ENCODE measurements around the gene PTGER2. TPM values are rescaled to one million over a fixed set of nuclear protein-coding genes. Genes with fewer than 3 reads are reported as not detected.

The PTGER2 gene
- total RNA-seq, 1 donor from 2014 or later = 0.09 TPM

DNA sequence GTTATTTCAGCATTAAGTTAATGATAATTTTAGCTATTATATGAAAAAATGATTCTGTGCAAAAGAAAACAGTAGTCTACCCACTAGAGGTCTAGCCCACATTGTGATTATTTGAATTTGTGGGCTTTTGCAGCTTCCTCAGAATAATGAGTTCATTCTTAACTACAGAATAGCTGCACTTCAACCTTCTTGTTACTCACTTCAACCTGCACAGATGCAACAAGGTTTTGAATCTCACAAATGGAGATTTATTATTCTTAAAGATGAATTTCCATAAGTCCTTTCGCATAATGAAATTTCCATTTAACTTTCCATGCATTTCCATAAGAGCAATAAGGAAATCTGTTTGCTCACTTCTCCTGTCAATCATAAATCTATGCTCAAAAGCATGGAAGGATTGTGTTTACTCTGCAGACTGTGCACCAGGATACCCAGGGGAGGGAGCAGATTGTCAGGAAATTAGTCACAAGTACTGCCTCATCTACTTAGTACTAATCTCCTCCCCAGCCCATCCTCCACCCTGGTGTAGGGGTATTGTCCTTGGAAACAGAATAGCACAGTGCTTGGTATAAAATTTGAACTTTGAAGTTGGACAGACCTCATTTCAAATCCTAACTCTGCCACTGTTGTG is 24.1 kb downstream of the PTGER2 start:
- H3K9me3 Mint-ChIP-seq = no peaks in the 10 kb centered on the region
- CTCF ChIA-PET = no interaction called here
- POLR2A ChIA-PET = no interaction called here

GRCh38 chr14:52339262-52339661 is 25.1 kb downstream of the PTGER2 start:
- Mint-ChIP-seq H3K9me3 (no peaks in the 10 kb centered on the region), H3K4me3 (no peak overlapping the region), H3K27ac (no peak overlapping the region), H3K36me3 (ENCODE audit: low read depth) (no peaks in the 10 kb centered on the region), H3K4me1 (no peaks in the 10 kb centered on the region), H3K27me3 (peaks cover 24% of the 10 kb centered on the region)
- CTCF ChIA-PET = no interaction called here
- POLR2A ChIA-PET = no interaction called here
- TF ChIP-seq, protein P1, sequence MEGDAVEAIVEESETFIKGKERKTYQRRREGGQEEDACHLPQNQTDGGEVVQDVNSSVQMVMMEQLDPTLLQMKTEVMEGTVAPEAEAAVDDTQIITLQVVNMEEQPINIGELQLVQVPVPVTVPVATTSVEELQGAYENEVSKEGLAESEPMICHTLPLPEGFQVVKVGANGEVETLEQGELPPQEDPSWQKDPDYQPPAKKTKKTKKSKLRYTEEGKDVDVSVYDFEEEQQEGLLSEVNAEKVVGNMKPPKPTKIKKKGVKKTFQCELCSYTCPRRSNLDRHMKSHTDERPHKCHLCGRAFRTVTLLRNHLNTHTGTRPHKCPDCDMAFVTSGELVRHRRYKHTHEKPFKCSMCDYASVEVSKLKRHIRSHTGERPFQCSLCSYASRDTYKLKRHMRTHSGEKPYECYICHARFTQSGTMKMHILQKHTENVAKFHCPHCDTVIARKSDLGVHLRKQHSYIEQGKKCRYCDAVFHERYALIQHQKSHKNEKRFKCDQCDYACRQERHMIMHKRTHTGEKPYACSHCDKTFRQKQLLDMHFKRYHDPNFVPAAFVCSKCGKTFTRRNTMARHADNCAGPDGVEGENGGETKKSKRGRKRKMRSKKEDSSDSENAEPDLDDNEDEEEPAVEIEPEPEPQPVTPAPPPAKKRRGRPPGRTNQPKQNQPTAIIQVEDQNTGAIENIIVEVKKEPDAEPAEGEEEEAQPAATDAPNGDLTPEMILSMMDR (IDR thresholded peaks at IDR 0.05) = no peak
- ATAC-seq (ENCODE audit: low read depth) = no peak
- DNase-seq = no peak
- intact Hi-C loops (cut with micrococcal nuclease) = no loop called here

More for the DNA sequence above, 24.1 kb downstream of the PTGER2 start:
- no peaks in the 10 kb centered on the region for H3K4me1 Mint-ChIP-seq
- TF ChIP-seq, protein P1 (IDR thresholded peaks at IDR 0.05) = no peak
- DNase-seq = no peak
- H3K27me3 Mint-ChIP-seq = peaks cover 28% of the 10 kb centered on the region
- intact Hi-C loops (cut with micrococcal nuclease) = no loop called here
- no peaks in the 10 kb centered on the region for H3K36me3 Mint-ChIP-seq (ENCODE audit: low read depth)
- no peak overlapping the region for H3K27ac Mint-ChIP-seq
- ATAC-seq (ENCODE audit: low read depth) = no peak
- H3K4me3 Mint-ChIP-seq = no peak overlapping the region

DNA sequence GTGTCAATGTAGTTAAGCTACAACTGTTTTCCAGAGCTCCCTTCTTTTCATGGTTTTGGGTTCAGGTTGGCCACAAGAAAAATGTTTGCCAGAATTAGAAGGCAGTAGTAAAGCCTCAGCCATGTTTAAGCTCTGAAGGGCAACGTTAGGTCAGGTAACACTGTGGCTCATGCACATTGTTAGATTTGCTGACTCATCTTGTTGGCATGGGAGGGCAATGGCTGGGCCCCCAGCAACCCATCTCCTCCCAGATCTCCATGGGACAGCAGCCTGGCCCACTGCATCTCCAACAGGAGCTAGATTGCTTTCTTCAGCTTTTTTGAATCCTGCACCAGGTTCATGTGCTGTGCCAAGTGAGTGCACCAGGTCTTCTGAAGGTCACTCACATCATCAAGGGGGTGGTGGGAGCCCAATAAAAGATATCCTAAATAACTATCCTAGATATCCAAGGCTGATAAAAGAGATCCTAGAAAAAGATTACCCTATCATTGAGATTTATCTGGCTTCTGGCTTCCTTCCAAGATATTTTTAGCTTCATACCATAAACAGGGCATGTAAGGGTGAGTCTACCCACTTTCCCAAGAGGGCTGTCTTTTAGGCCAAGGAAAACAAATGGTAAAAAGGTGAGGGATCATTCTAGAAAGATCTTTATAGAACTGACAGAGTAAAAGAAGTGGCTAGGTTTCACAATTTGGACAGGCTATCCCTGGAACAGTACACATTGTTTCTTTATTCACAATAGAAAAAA is 28.9 kb downstream of the PTGER2 start:
- H3K9me3 Mint-ChIP-seq = no peaks in the 10 kb centered on the region
- intact Hi-C loops (cut with micrococcal nuclease) = no loop called here
- H3K36me3 Mint-ChIP-seq (ENCODE audit: low read depth) = no peaks in the 10 kb centered on the region
- TF ChIP-seq, protein P1 (IDR thresholded peaks at IDR 0.05) = no peak
- no peak for ATAC-seq (ENCODE audit: low read depth)
- ChIA-PET CTCF (no interaction called here), POLR2A (no interaction called here)
- H3K27ac Mint-ChIP-seq = no peak overlapping the region
- no peaks in the 10 kb centered on the region for H3K4me1 Mint-ChIP-seq
- no peak for DNase-seq
- H3K4me3 Mint-ChIP-seq = no peak overlapping the region
- peaks cover 18% of the 10 kb centered on the region for H3K27me3 Mint-ChIP-seq

GRCh38 chr14:52346778-52347177 is 32.7 kb downstream of the PTGER2 start:
- DNase-seq = no peak
- CTCF ChIA-PET = no interaction called here
- Mint-ChIP-seq H3K36me3 (ENCODE audit: low read depth) (no peaks in the 10 kb centered on the region), H3K4me3 (no peak overlapping the region), H3K9me3 (no peaks in the 10 kb centered on the region), H3K27ac (no peak overlapping the region), H3K27me3 (peaks cover 13% of the 10 kb centered on the region), H3K4me1 (no peaks in the 10 kb centered on the region)
- POLR2A ChIA-PET = no interaction called here
- intact Hi-C loops (cut with micrococcal nuclease) = no loop called here
- TF ChIP-seq, protein P1 (IDR thresholded peaks at IDR 0.05) = no peak
- no peak for ATAC-seq (ENCODE audit: low read depth)

DNA sequence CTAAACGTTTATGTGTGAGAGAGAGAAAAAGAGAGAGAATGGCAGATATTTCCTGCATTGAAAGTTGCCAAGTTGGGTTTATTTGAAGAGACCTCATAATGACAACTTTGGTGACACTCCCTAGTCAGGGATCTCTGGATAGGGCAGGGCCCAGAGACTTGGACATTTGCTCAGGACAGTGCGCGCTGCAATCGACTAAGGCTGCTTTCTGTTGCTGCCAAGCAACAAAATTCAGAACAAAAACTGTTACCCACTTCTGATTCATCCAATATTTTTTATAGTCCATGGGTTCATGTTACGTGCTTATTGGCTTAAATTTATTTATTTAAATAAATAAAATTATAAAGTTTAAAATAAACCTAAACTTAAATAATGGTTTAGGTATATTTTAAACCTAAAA is 34.2 kb downstream of the PTGER2 start:
- no peak for DNase-seq
- H3K9me3 Mint-ChIP-seq = no peaks in the 10 kb centered on the region
- no peak overlapping the region for H3K4me3 Mint-ChIP-seq
- no peak overlapping the region for H3K27ac Mint-ChIP-seq
- no peaks in the 10 kb centered on the region for H3K4me1 Mint-ChIP-seq
- no peaks in the 10 kb centered on the region for H3K36me3 Mint-ChIP-seq (ENCODE audit: low read depth)
- TF ChIP-seq, protein P1 (IDR thresholded peaks at IDR 0.05) = no peak
- intact Hi-C loops (cut with micrococcal nuclease) = no loop called here
- ChIA-PET POLR2A (no interaction called here), CTCF (no interaction called here)
- peaks cover 18% of the 10 kb centered on the region for H3K27me3 Mint-ChIP-seq
- no peak for ATAC-seq (ENCODE audit: low read depth)

Data from activated B cell treated with CpG ODN at 0.5 μM for 24 hours (primary cell).